Mesenchymal stem cell (in vitro differentiated cells and primary cell): ENCODE data around the gene ZFYVE27.

Source experiments
- DNase-seq: peaks from one replicate; pipeline ENCODE4 v3.0.0-alpha.2; 2013
- H2AFZ ChIP-seq: one replicate; pipeline ENCODE4 v1.6.1; 2013; ENCODE audit warnings: low read depth, mild to moderate bottlenecking, control low read depth, inconsistent platforms, low read length, moderate library complexity
- H2AK5ac ChIP-seq: 2 replicates; pipeline ENCODE4 v1.6.1; 2013; ENCODE audit warnings: low read length, moderate library complexity, mild to moderate bottlenecking, inconsistent platforms; ENCODE audit not compliant: severe bottlenecking
- H2BK120ac ChIP-seq: one replicate; pipeline ENCODE4 v1.6.1; 2013; ENCODE audit warnings: low read depth, mild to moderate bottlenecking, inconsistent platforms, low read length, moderate library complexity
- H2BK12ac ChIP-seq, 2 experiments: one replicate each; pipeline ENCODE4 v1.6.1; 2013; ENCODE audit warnings: inconsistent platforms in 2 of 2, low read length in 2 of 2, mild to moderate bottlenecking in 2 of 2, moderate library complexity in 2 of 2, control low read depth in 1 of 2
- H2BK15ac ChIP-seq: one replicate; pipeline ENCODE4 v1.6.1; 2013; ENCODE audit warnings: mild to moderate bottlenecking, low read depth, inconsistent platforms; ENCODE audit not compliant: poor library complexity, severe bottlenecking
- H2BK5ac ChIP-seq: 2 replicates; pipeline ENCODE4 v1.6.1; 2013; ENCODE audit warnings: low read depth, mild to moderate bottlenecking, low read length, control low read depth, inconsistent platforms; ENCODE audit not compliant: poor library complexity, severe bottlenecking
- H3K14ac ChIP-seq, 2 experiments: one replicate each; pipeline ENCODE4 v1.6.1; 2013; ENCODE audit warnings: inconsistent platforms in 2 of 2, low read length in 2 of 2, control low read depth in 1 of 2, mild to moderate bottlenecking in 1 of 2, moderate library complexity in 1 of 2
- H3K18ac ChIP-seq, 2 experiments: one replicate each; pipeline ENCODE4 v1.6.1; 2013; ENCODE audit warnings: inconsistent platforms in 2 of 2, low read length in 2 of 2, control low read depth in 1 of 2, low read depth in 1 of 2, mild to moderate bottlenecking in 1 of 2
- H3K23ac ChIP-seq, 2 experiments: one replicate each; pipeline ENCODE4 v1.6.1; 2013; ENCODE audit warnings: inconsistent platforms in 2 of 2, low read length in 2 of 2, mild to moderate bottlenecking in 2 of 2, moderate library complexity in 2 of 2, control low read depth in 1 of 2
- H3K27ac ChIP-seq: 2 replicates; pipeline ENCODE4 v1.5.1; 2013; ENCODE audit warnings: mild to moderate bottlenecking, moderate library complexity, low read length, control low read depth, inconsistent platforms; ENCODE audit not compliant: poor library complexity, severe bottlenecking
- H3K27me3 ChIP-seq, 2 experiments: 2 replicates each; pipeline versions ENCODE4 v1.6.1 to v1.7.0; 2013; ENCODE audit warnings: low read length in 2 of 2, mild to moderate bottlenecking in 2 of 2, moderate library complexity in 2 of 2, control low read depth in 1 of 2, inconsistent platforms in 1 of 2; ENCODE audit not compliant: control insufficient read depth in 1 of 2, insufficient read depth in 1 of 2
- H3K36me3 ChIP-seq, 2 experiments: 2 replicates each; pipeline versions ENCODE4 v1.6.1 to v1.7.0; 2013; ENCODE audit warnings: low read length in 2 of 2, control low read depth in 1 of 2, inconsistent platforms in 1 of 2, low read depth in 1 of 2, mild to moderate bottlenecking in 1 of 2; ENCODE audit not compliant: insufficient read depth in 2 of 2, control insufficient read depth in 1 of 2
- H3K4ac ChIP-seq, 2 experiments: one replicate each; pipeline ENCODE4 v1.6.1; 2013; ENCODE audit warnings: inconsistent platforms in 2 of 2, low read length in 2 of 2, mild to moderate bottlenecking in 2 of 2, moderate library complexity in 2 of 2, control low read depth in 1 of 2, low read depth in 1 of 2
- H3K4me1 ChIP-seq: 2 replicates; pipeline ENCODE4 v1.6.1; 2013; ENCODE audit warnings: low read depth, low read length, control low read depth; ENCODE audit not compliant: control insufficient read depth, insufficient read depth
- H3K4me2 ChIP-seq: 2 replicates; pipeline ENCODE4 v1.6.1; 2013; ENCODE audit warnings: low read length, mild to moderate bottlenecking, inconsistent platforms; ENCODE audit not compliant: poor library complexity, severe bottlenecking
- H3K4me3 ChIP-seq, 2 experiments: 2 replicates each; pipeline versions ENCODE4 v1.5.1 to v1.7.0; 2013; ENCODE audit warnings: low read length in 2 of 2, mild to moderate bottlenecking in 2 of 2, control low read depth in 1 of 2, low read depth in 1 of 2; ENCODE audit not compliant: insufficient read depth in 1 of 2
- H3K79me1 ChIP-seq: replicated peaks from 2 replicates; pipeline ENCODE4 v1.6.1; 2013; ENCODE audit warnings: mild to moderate bottlenecking, control low read depth, low read length, inconsistent platforms; ENCODE audit not compliant: poor library complexity, severe bottlenecking
- H3K9ac ChIP-seq: 2 replicates; pipeline ENCODE4 v1.7.0; 2013; ENCODE audit warnings: mild to moderate bottlenecking, low read length, moderate library complexity
- H3K9me3 ChIP-seq: 2 replicates; pipeline ENCODE4 v1.7.0; 2013; ENCODE audit warnings: mild to moderate bottlenecking, low read length; ENCODE audit not compliant: control insufficient read depth
- H4K8ac ChIP-seq: one replicate; pipeline ENCODE4 v1.6.1; 2013; ENCODE audit warnings: inconsistent platforms, mild to moderate bottlenecking, low read length, moderate library complexity
- H4K91ac ChIP-seq: one replicate; pipeline ENCODE4 v1.6.1; 2013; ENCODE audit warnings: mild to moderate bottlenecking, low read length, inconsistent platforms
- WGBS: methylation state at CpG from one replicate; pipeline ENCODE4 v1.1.7; 2013; ENCODE audit warnings: mixed read lengths; 5-methylcytosine and 5-hydroxymethylcytosine counted together

ZFYVE27 gene

GRCh38 chr10:97771055-97771891 lies 34.3 kb downstream of the ZFYVE27 start:
- no peak overlapping the region for H3K27ac ChIP-seq
- no peak overlapping the region for H2BK15ac ChIP-seq
- peak overlapping the region in 1 of 2 experiments; percentile 75 for H3K23ac ChIP-seq
- no peak overlapping the region for H4K8ac ChIP-seq
- no peak overlapping the region for H2AK5ac ChIP-seq
- H2BK12ac ChIP-seq, result no peak overlapping the region
- H2BK5ac ChIP-seq, result no peak overlapping the region
- H4K91ac ChIP-seq, result no peak overlapping the region
- peaks cover 11% of the 10 kb centered on the region for H3K4me1 ChIP-seq
- H3K36me3 ChIP-seq, result peaks cover 0 to 6% of the 10 kb centered on the region in 2 experiments
- peak overlapping the region in 1 of 2 experiments; percentile 23 for H3K14ac ChIP-seq
- H3K9me3 ChIP-seq, result no peaks in the 10 kb centered on the region
- peaks cover 44 to 72% of the 10 kb centered on the region in 2 experiments for H3K27me3 ChIP-seq
- H3K9ac ChIP-seq, result no peak overlapping the region
- H2BK120ac ChIP-seq, result no peak overlapping the region
- peak; percentile 30 for DNase-seq
- 2% methylated on average over 58 of the region's 90 CpGs for WGBS
- no peak overlapping the region for H3K18ac ChIP-seq
- no peak overlapping the region for H3K4ac ChIP-seq
- H3K4me3 ChIP-seq, result peak overlapping the region; percentile 42 to 60
- no peaks in the 10 kb centered on the region for H3K79me1 ChIP-seq
- H2AFZ ChIP-seq, result no peak overlapping the region
- peak overlapping the region; percentile 92 for H3K4me2 ChIP-seq

GRCh38 chr10:97771913-97772823 lies 35.2 kb downstream of the ZFYVE27 start, which contains the start of gene SFRP5:
SFRP5 (minus strand) TSS chr10:97771999; CDS start chr10:97771833, 166 bp downstream.
- peak within 1 kb of the TSS; percentile 92 for H3K4me2 ChIP-seq
- no peak for DNase-seq
- H3K27ac ChIP-seq, result no peak within 1 kb of the TSS
- peak within 1 kb of the TSS in 1 of 2 experiments; percentile 23 for H3K14ac ChIP-seq
- WGBS, result 11% methylated on average over 43 of the region's 44 CpGs
- no peak within 1 kb of the TSS for H4K91ac ChIP-seq
- H2BK5ac ChIP-seq, result no peak within 1 kb of the TSS
- peaks cover 44 to 72% of the 10 kb centered on the region in 2 experiments for H3K27me3 ChIP-seq
- H3K79me1 ChIP-seq, result no peaks in the 10 kb centered on the region
- no peak within 1 kb of the TSS for H4K8ac ChIP-seq
- no peak within 1 kb of the TSS for H2BK15ac ChIP-seq
- H3K36me3 ChIP-seq, result peaks cover 0 to 2% of the 10 kb centered on the region in 2 experiments
- H3K4me3 ChIP-seq, result peak within 1 kb of the TSS; percentile 42 to 60
- no peak within 1 kb of the TSS for H2BK120ac ChIP-seq
- no peak within 1 kb of the TSS for H2BK12ac ChIP-seq
- H3K9ac ChIP-seq, result no peak within 1 kb of the TSS
- H3K4me1 ChIP-seq, result peaks cover 11% of the 10 kb centered on the region
- H2AFZ ChIP-seq, result no peak within 1 kb of the TSS
- no peaks in the 10 kb centered on the region for H3K9me3 ChIP-seq
- H3K23ac ChIP-seq, result peak within 1 kb of the TSS in 1 of 2 experiments; percentile 75
- no peak within 1 kb of the TSS for H2AK5ac ChIP-seq
- no peak within 1 kb of the TSS for H3K4ac ChIP-seq
- H3K18ac ChIP-seq, result no peak within 1 kb of the TSS

GRCh38 chr10:97773096-97773495 lies 36.2 kb downstream of the ZFYVE27 start:
- Histone ChIP-seq H3K23ac (no peak overlapping the region), H3K4me1 (peaks cover 15% of the 10 kb centered on the region), H3K27me3 (peaks cover 44 to 68% of the 10 kb centered on the region in 2 experiments), H3K18ac (no peak overlapping the region), H3K9ac (no peak overlapping the region), H3K14ac (no peak overlapping the region), H3K79me1 (no peaks in the 10 kb centered on the region), H3K36me3 (no peaks in the 10 kb centered on the region), H2BK15ac (no peak overlapping the region), H3K27ac (no peak overlapping the region), H3K4me3 (no peak overlapping the region), H2BK5ac (no peak overlapping the region), H2BK12ac (no peak overlapping the region), H3K4me2 (no peak overlapping the region), H2AFZ (no peak overlapping the region), H4K8ac (no peak overlapping the region), H2BK120ac (no peak overlapping the region), H3K4ac (no peak overlapping the region), H4K91ac (no peak overlapping the region), H3K9me3 (no peaks in the 10 kb centered on the region), H2AK5ac (no peak overlapping the region)
- 40% methylated on average over 1 of the region's 1 CpG for WGBS
- no peak for DNase-seq
